ENCODE data around the gene PBXIP1. TPM values are rescaled to one million over a fixed set of nuclear protein-coding genes. Genes with fewer than 3 reads are reported as not detected.

Gene PBXIP1
- total RNA-seq, 2 donors from 2014 or later, result 81.4 to 101 TPM

GRCh38 chr1:154961207-154962155 lies 5.6 kb upstream of the PBXIP1 start, which contains the start of gene PYGO2:
TSS of gene PYGO2 (minus strand) at chr1:154961782. CDS start at chr1:154961576, 206 bp downstream.
- H3K4me3 ChIP-seq, result peak within 1 kb of the TSS; percentile 81 to 94
- peaks cover 0 to 32% of the 10 kb centered on the region in 2 donors for H3K4me1 ChIP-seq
- H3K9me3 ChIP-seq, result no peaks in the 10 kb centered on the region
- peak; percentile 66 to 79 for TF ChIP-seq CTCF (IDR thresholded peaks at IDR 0.05)
- peaks cover 54% of the 10 kb centered on the region for H3K36me3 ChIP-seq
- DNase-seq (ENCODE audit: low spot score), result no peak
- H3K27ac ChIP-seq, result peak within 1 kb of the TSS; percentile 97 to 98
- no peaks in the 10 kb centered on the region for H3K27me3 ChIP-seq

- Histone ChIP-seq H3K9me3 (no peaks in the 10 kb centered on the region), H3K4me1 (peaks cover 0 to 34% of the 10 kb centered on the region in 2 donors), H3K27me3 (no peaks in the 10 kb centered on the region), H3K4me3 (peak overlapping the region; percentile 81 to 94), H3K36me3 (peaks cover 45% of the 10 kb centered on the region), H3K27ac (peak overlapping the region; percentile 97 to 98)
- DNase-seq (ENCODE audit: low spot score), result no peak
- TF ChIP-seq CTCF (IDR thresholded peaks at IDR 0.05), result no peak
Observed at GRCh38 chr1:154960446-154961136, 4.7 kb upstream of the PBXIP1 start.

- H3K27ac ChIP-seq, result no peak overlapping the region
- no peak for TF ChIP-seq CTCF (IDR thresholded peaks at IDR 0.05)
- no peaks in the 10 kb centered on the region for H3K9me3 ChIP-seq
- H3K27me3 ChIP-seq, result no peaks in the 10 kb centered on the region
- no peak overlapping the region for H3K4me3 ChIP-seq
- peaks cover 33% of the 10 kb centered on the region for H3K36me3 ChIP-seq
- DNase-seq (ENCODE audit: low spot score), result no peak
- peaks cover 0 to 46% of the 10 kb centered on the region in 2 donors for H3K4me1 ChIP-seq
Observed at GRCh38 chr1:154959426-154959780, 3.5 kb upstream of the PBXIP1 start.

GRCh38 chr1:154958681-154959425 lies 3.0 kb upstream of the PBXIP1 start:
- H3K9me3 ChIP-seq, result no peaks in the 10 kb centered on the region
- TF ChIP-seq CTCF (IDR thresholded peaks at IDR 0.05), result no peak
- H3K27ac ChIP-seq, result no peak overlapping the region
- H3K4me1 ChIP-seq, result peaks cover 0 to 51% of the 10 kb centered on the region in 2 donors
- H3K27me3 ChIP-seq, result no peaks in the 10 kb centered on the region
- no peak for DNase-seq (ENCODE audit: low spot score)
- peaks cover 27% of the 10 kb centered on the region for H3K36me3 ChIP-seq
- H3K4me3 ChIP-seq, result no peak overlapping the region

GRCh38 chr1:154958036-154958435 lies 2.1 kb upstream of the PBXIP1 start:
- no peaks in the 10 kb centered on the region for H3K27me3 ChIP-seq
- peaks cover 0 to 57% of the 10 kb centered on the region in 2 donors for H3K4me1 ChIP-seq
- no peak overlapping the region for H3K4me3 ChIP-seq
- H3K36me3 ChIP-seq, result peaks cover 19% of the 10 kb centered on the region
- TF ChIP-seq CTCF (IDR thresholded peaks at IDR 0.05), result no peak
- H3K27ac ChIP-seq, result no peak overlapping the region
- H3K9me3 ChIP-seq, result no peaks in the 10 kb centered on the region
- no peak for DNase-seq (ENCODE audit: low spot score)
